GM12865 (cell line): ENCODE data around the gene FMOD.

ENCODE experiments used
- DNase-seq: peaks from one replicate; pipeline ENCODE4 v3.0.0; 2010; ENCODE audit warnings: low read depth
- H3K4me3 ChIP-seq: 2 replicates; pipeline ENCODE4 v1.5.1; 2011; ENCODE audit warnings: mild to moderate bottlenecking, low read depth, low read length, control low read depth
- TF ChIP-seq, protein P1 (sequence below): IDR thresholded peaks from 2 replicates; pipeline ENCODE4 v1.5.1; 2011; ENCODE audit warnings: low read length, control low read depth, low read depth, inconsistent platforms; ENCODE audit not compliant: insufficient read depth; ENCODE audit errors: missing control alignments

FMOD gene

DNA sequence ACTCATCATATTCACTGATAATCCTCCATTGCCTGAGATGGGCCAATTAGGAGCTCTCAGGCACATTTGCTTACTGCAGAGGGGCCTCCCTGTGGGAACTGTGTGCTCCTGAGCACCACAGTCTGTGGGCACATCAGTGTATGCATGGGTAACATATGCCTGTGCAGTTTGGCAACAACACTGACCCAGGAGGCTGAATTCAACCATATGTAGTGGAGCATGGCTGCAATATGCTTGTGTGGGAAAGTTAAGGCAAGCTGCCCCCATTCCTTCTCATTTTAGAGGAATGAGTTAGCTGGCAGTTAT is 11.8 kb upstream of the FMOD start:
- no peak for DNase-seq
- TF ChIP-seq, protein P1, sequence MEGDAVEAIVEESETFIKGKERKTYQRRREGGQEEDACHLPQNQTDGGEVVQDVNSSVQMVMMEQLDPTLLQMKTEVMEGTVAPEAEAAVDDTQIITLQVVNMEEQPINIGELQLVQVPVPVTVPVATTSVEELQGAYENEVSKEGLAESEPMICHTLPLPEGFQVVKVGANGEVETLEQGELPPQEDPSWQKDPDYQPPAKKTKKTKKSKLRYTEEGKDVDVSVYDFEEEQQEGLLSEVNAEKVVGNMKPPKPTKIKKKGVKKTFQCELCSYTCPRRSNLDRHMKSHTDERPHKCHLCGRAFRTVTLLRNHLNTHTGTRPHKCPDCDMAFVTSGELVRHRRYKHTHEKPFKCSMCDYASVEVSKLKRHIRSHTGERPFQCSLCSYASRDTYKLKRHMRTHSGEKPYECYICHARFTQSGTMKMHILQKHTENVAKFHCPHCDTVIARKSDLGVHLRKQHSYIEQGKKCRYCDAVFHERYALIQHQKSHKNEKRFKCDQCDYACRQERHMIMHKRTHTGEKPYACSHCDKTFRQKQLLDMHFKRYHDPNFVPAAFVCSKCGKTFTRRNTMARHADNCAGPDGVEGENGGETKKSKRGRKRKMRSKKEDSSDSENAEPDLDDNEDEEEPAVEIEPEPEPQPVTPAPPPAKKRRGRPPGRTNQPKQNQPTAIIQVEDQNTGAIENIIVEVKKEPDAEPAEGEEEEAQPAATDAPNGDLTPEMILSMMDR, result no peak
- H3K4me3 ChIP-seq, result no peak overlapping the region

GRCh38 chr1:203361945-203362719 is 11.2 kb upstream of the FMOD start:
- no peak overlapping the region for H3K4me3 ChIP-seq
- DNase-seq, result peak; percentile 18
- TF ChIP-seq, protein P1, result no peak

GRCh38 chr1:203360547-203361185 is 9.7 kb upstream of the FMOD start:
- no peak for DNase-seq
- TF ChIP-seq, protein P1, result no peak
- no peak overlapping the region for H3K4me3 ChIP-seq

DNA sequence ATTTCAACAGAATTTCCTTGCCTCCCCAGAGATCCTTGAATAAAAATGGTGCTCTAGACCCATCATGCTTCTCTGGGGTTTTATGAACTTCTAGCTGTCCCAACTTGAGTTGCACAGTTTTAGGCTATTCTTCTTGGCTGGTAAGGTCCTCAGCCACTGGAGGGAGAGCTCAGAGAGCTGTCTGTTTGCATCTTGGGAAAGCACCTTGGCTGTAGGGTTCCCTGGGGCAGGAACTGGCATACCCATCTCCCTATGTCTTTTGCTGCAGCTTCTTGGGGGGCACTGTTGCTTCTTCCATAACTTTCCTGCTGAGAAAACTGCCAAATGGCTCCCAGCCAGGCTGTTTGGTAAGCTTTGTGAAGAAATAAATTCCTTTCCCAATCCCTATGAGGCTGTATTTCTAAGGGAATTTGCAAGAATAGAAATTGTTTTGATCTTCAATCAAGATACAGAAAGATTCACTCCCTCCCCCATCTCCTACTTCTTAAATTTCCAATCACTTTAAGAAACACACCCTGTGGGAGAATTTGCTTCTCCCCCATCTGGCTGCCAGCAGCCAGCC is 8.2 kb upstream of the FMOD start:
- TF ChIP-seq, protein P1, result no peak
- H3K4me3 ChIP-seq, result no peak overlapping the region
- no peak for DNase-seq

DNA sequence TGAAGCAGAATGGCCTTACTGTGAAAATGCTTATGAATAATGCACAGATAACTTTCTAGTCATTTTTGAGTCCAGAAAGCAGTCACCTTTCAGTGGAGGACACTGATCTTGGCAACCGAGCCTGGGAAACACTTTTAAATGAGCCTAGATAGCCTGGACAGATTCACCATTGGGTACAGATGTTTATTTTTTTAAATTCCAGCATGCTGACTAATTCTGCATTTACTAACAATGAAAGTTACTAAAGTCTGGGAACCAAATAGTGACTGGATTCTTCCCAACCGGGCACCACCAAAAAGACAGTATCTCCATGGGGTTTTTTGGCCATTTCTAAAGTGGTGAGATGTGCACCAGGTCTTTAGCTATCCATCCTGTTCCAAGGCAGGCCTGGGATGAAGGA is 3.3 kb upstream of the FMOD start:
- no peak for DNase-seq

DNA sequence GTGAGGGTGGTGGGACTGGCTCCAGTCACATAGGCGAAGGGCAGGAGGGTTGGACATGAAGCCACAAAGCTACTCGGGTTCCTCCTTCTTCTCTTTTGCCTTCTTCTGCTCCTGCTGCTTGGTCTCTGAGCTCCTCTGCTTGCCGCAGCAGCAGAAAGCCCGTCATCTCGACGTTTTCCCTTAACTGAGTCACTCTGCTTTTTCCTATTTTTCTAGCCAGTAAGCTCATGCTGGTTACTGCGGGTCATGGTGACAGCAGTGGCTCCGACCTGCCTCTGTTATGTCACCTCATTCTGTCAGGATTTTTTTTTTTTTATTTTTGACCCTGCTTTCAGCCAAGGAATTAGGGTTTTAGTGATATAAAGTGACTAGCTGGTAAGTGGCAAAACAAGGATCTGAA is 2.6 kb upstream of the FMOD start:
- DNase-seq, result no peak
- no peak overlapping the region for H3K4me3 ChIP-seq
- TF ChIP-seq, protein P1, result no peak

More for the DNA sequence above, 3.3 kb upstream of the FMOD start:
- TF ChIP-seq, protein P1, result no peak
- H3K4me3 ChIP-seq, result no peak overlapping the region
